Skin epidermis (tissue), 12 donors: ENCODE data around the gene SUGP1.
A peak's percentile ranks its signal among the peaks of the same experiment; 100 is the strongest.

Experiments used
- H3K27ac ChIP-seq, 21 experiments: fragments of 200-600 bp; sonication (generic) in 11 of 21; one replicate each; pipeline ENCODE4 v1.5.0; 2020; ENCODE audit warnings: mild to moderate bottlenecking in 3 of 21, inconsistent platforms in 2 of 21, moderate library complexity in 2 of 21
- H3K4me3 ChIP-seq, 7 experiments: fragments of 200-600 bp; sonication (generic) in 2 of 7; one replicate each; pipeline ENCODE4 v1.5.0; 2020; ENCODE audit warnings: inconsistent platforms in 2 of 7, mild to moderate bottlenecking in 2 of 7, moderate library complexity in 1 of 7

The SUGP1 gene

DNA sequence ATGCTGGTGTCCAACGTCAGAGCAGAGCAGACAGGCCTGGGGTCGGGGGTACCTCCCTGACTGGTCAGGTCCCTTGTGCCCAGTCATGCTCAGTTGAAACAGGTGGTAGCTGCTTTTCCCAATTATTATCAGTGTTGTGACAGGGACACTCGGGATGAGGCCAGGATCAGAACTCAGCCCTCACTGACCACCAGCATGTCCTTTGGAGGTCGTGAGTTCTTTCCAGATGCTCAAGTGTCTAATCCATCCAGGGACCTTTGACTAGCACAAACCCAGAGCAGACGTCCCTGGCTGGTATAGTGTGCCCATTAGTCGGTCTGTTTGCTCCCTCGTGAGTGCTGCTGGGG lies 22.7 kb upstream of the SUGP1 start:
- no peak overlapping the region for H3K4me3 ChIP-seq
- H3K27ac ChIP-seq = no peak overlapping the region

DNA sequence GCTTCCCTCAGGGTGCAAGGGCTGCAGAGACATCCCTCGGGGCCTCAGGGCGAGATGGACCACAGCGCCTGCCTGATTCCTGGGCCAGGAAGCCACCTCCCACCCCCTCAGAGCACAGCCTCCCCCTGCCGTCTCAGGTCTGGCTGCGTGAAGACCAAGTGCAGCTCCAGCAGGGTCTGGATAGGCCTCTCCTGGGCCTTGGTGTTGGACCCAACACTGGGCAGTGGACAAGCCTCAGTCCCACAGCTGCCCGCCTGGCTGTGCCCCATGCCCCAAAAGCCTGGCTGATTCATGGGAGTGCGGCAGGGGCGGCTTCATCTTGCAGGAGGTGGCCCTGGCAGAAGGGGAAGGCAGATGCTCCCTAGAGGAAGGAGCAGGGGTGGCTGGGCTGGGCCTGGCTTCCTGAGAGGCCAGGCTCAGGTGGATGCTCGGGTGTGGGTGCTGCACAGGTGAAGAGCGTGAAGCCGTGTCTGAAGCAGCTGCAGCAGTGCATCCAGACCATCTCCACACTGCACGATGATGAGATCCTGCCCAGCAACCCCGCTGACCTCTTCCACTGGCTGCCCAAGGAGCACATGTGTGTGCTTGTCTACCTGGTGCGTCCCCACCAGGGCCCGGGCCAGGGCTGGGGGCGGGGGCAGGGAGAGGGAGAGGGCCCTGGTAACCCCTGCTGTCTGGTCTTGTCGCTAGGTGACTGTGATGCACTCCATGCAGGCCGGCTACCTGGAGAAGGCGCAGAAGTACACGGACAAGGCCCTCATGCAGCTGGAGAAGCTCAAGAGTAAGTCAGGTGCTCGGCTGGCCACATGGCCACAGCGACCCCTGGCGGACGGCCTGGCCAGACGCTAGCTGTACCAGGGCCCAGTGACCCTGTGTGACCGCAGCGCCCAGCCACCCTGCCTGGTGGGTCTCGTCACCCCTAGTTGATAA lies 22.0 kb upstream of the SUGP1 start:
- Histone ChIP-seq H3K4me3 (no peak overlapping the region), H3K27ac (no peak overlapping the region)

DNA sequence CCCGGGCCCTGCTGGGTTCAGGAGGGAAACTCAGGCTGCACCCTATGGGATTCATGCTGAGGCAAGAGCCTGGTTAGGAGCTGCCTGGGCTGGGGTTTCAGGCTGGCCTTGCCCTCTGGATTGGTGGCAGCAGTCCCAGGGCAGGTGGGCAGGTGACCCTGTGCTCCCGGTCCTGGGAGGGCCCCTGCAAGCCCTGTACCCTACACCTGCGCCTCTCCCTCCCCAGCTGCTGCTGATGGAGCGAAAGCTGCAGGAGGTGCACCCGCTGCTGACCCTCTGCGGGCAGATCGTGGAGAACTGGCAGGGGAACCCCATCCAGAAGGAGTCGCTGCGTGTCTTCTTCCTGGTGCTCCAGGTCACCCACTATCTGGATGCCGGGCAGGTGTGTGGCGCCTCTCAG lies 20.7 kb upstream of the SUGP1 start:
- H3K27ac ChIP-seq = no peak overlapping the region

GRCh38 chr19:19338082-19338481 lies 17.8 kb upstream of the SUGP1 start:
- Histone ChIP-seq H3K27ac (peak overlapping the region in 5 of 21 experiments; percentile 0 to 62 (median 17)), H3K4me3 (no peak overlapping the region)

More for the DNA sequence above, 20.7 kb upstream of the SUGP1 start:
- H3K4me3 ChIP-seq = no peak overlapping the region

DNA sequence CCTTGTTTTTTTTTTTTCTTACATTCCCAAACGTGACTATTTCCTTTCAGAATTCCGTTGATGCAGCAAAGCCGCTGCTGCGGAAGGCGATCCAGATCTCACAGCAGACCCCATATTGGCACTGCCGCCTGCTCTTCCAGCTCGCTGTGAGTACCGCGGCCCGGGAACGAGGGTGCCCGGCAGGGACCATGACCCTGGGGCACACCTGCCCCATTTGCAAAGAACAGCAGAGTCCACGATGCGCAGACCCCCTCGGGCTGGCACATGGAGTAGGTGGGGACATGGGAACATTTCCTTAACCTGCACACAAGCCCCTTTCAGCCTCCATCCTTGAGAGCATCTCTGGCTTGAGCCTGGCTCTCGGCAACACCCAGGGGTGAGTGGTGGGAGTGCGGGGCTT lies 16.8 kb upstream of the SUGP1 start:
- H3K27ac ChIP-seq = peak overlapping the region in 5 of 21 experiments; percentile 0 to 73 (median 45)
- no peak overlapping the region for H3K4me3 ChIP-seq

DNA sequence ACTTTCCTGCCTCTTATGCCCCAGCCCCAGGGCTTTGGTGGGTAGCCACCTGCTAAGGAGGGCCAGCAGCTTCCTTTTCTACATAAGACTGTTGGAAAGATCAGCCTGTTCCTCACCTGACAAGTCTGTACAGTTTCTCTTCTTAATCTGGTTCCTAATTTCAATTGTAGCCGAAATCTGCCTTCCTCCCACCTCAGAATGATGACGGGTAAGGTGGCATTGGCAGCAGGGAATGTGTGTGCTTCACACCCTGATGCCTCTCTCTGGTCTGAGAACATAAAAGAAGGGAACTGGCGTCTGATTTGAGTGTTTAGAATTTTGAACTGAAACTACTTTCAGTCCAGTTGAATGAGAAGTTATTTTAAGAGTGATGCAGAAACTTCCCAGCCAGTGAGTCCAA lies 16.3 kb upstream of the SUGP1 start:
- Histone ChIP-seq H3K4me3 (no peak overlapping the region), H3K27ac (peak overlapping the region in 6 of 21 experiments; percentile 4 to 73 (median 48))

- H3K4me3 ChIP-seq = no peak overlapping the region
- peak overlapping the region in 15 of 21 experiments; percentile 4 to 73 (median 44) for H3K27ac ChIP-seq
These were observed 15.3 kb upstream of the SUGP1 start for GRCh38 chr19:19335408-19336158.

- H3K27ac ChIP-seq = peak overlapping the region in 12 of 21 experiments; percentile 6 to 73 (median 50)
- no peak overlapping the region for H3K4me3 ChIP-seq
These were observed 14.7 kb upstream of the SUGP1 start for GRCh38 chr19:19334989-19335344.

- Histone ChIP-seq H3K27ac (peak overlapping the region in 6 of 21 experiments; percentile 27 to 73 (median 54)), H3K4me3 (no peak overlapping the region)
These were observed 14.0 kb upstream of the SUGP1 start for GRCh38 chr19:19334063-19334988.

DNA sequence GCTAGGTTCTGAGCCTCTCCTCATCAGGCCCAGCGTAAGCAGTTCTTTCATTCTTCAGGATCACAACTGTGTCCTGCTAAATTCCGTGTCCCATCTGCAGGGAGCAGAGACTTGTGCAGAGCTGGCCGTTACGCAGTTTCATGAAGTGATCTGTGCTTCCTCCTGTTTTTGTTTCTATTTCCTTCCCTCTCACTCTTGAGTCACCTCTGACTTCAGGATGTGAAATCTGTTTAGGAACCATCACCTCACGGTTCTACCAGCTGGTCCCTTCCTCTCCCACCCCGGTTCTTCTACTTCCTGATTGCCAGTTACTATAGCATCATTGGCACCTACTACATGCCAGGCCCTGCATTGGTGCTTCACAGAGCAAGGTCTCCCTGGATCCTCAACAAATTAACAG lies 8.8 kb upstream of the SUGP1 start:
- Histone ChIP-seq H3K4me3 (no peak overlapping the region), H3K27ac (no peak overlapping the region)

- Histone ChIP-seq H3K27ac (no peak overlapping the region), H3K4me3 (no peak overlapping the region)
These were observed 7.4 kb upstream of the SUGP1 start for GRCh38 chr19:19327672-19328071.

GRCh38 chr19:19324059-19324770 lies 3.9 kb upstream of the SUGP1 start:
- Histone ChIP-seq H3K27ac (no peak overlapping the region), H3K4me3 (no peak overlapping the region)

GRCh38 chr19:19321141-19321577 lies 850 bp upstream of the SUGP1 start:
- Histone ChIP-seq H3K27ac (peak overlapping the region; percentile 78 to 99 (median 96)), H3K4me3 (peak overlapping the region; percentile 92 to 100 (median 95))

DNA sequence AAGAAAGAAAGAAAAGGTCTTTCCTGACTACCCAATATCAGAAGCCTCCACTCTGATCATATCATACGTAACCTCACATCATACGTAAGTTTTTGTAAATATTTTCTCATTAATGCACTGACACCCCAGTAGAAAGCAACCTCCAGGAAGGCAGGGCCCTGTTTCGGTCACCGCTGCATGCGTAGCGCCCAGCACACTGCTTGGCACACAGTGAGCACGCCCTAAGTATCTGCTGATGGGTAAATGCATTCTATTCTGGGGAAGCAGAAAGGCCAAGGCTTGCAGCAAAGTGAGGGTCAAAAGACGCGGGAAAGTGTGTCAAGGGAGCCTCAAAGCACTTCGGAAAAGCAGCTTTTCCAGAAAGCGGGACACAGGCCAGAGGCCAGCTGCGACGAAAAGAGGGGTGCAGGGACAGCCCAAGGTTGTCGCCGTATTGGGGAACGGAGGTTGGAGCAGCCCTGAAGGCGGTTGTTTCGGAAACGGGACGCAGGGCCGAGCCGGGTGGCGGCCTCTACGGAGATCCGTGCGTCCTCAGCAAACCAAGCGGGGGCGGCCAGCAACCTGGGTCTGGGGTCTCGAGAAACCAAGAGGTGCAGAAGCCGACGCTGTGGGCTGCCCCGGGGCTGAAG lies 463 bp downstream of the SUGP1 start:
- Histone ChIP-seq H3K4me3 (peak overlapping the region; percentile 92 to 100 (median 95)), H3K27ac (peak overlapping the region in 20 of 21 experiments; percentile 91 to 99 (median 96))

DNA sequence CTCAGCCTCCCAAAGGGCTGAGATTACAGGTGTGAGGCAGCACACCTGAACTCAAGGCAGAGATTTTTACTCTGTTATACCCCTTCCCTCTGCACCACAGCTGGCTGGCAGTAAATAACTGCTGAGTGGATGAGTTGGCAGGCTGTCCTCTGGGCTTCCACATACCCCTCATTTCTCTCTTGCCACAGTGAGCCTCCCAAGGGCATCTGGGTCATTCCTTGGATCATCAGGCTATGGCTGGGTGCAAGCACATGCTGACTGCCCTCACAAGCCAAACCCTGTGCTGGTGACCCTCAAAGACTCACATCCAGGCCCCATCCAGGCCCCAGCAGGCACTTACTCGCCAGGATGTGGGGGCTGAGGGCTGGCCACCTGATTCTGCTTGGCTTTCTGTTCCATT lies 4.2 kb downstream of the SUGP1 start:
- Histone ChIP-seq H3K4me3 (no peak overlapping the region), H3K27ac (no peak overlapping the region)

GRCh38 chr19:19315444-19315843 lies 4.9 kb downstream of the SUGP1 start:
- H3K27ac ChIP-seq = no peak overlapping the region

GRCh38 chr19:19308373-19308772 lies 11.9 kb downstream of the SUGP1 start:
- Histone ChIP-seq H3K4me3 (no peak overlapping the region), H3K27ac (no peak overlapping the region)

More at GRCh38 chr19:19315444-19315843, 4.9 kb downstream of the SUGP1 start:
- no peak overlapping the region for H3K4me3 ChIP-seq

GRCh38 chr19:19306191-19306590 lies 14.1 kb downstream of the SUGP1 start:
- Histone ChIP-seq H3K27ac (no peak overlapping the region), H3K4me3 (no peak overlapping the region)

DNA sequence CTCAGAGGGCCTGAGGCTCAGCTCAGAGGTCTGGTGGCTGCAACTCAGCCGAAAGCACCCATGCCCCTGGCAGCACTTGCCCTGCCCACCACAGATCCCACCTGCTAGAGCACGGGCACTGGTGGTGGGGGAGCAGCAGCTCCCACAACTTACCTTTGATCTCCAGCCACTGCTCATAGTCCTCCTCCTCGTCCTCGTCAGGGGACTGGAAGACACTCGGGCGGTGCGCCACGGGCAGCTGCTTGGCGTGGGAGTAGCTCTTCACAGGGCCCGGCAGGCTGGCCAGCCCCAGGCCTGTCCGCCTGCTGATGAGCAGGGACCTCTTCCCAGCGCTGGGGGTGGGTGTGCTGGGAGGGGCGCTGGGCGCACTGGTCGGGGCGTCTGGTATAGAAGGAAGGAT lies 14.6 kb downstream of the SUGP1 start:
- no peak overlapping the region for H3K27ac ChIP-seq
- no peak overlapping the region for H3K4me3 ChIP-seq
